Neuronal stem cell (in vitro differentiated cells): ENCODE measurements around the gene CASD1.

Source experiments
- DNase-seq: peaks from one replicate; pipeline ENCODE4 v3.0.0-alpha.2; 2013; ENCODE audit warnings: low spot score
- H2AFZ ChIP-seq: one replicate; pipeline ENCODE4 v1.6.1; 2013; ENCODE audit warnings: mild to moderate bottlenecking, low read length, inconsistent platforms
- H2AK5ac ChIP-seq: 2 replicates; pipeline ENCODE4 v1.6.1; 2013; ENCODE audit warnings: low read depth, mild to moderate bottlenecking, inconsistent platforms, low read length, moderate library complexity, mixed read lengths
- H2BK120ac ChIP-seq: 2 replicates; pipeline ENCODE4 v1.6.1; 2013; ENCODE audit warnings: low read depth, mild to moderate bottlenecking, inconsistent platforms, low read length, moderate library complexity, mixed read lengths
- H2BK12ac ChIP-seq: one replicate; pipeline ENCODE4 v1.6.1; 2013; ENCODE audit warnings: low read length, inconsistent platforms
- H2BK15ac ChIP-seq: 2 replicates; pipeline ENCODE4 v1.6.1; 2013; ENCODE audit warnings: mild to moderate bottlenecking, low read length, inconsistent platforms, mixed read lengths
- H2BK5ac ChIP-seq: one replicate; pipeline ENCODE4 v1.6.1; 2013; ENCODE audit warnings: inconsistent platforms, mild to moderate bottlenecking, low read length, moderate library complexity
- H3K14ac ChIP-seq: one replicate; pipeline ENCODE4 v1.6.1; 2013; ENCODE audit warnings: low read length, inconsistent platforms
- H3K18ac ChIP-seq: 2 replicates; pipeline ENCODE4 v1.6.1; 2013; ENCODE audit warnings: low read length, inconsistent platforms
- H3K23ac ChIP-seq: 2 replicates; pipeline ENCODE4 v1.6.1; 2013; ENCODE audit warnings: low read depth, mild to moderate bottlenecking, mixed read lengths, low read length, inconsistent platforms; ENCODE audit not compliant: poor library complexity
- H3K27ac ChIP-seq: replicated peaks from 3 replicates; pipeline ENCODE4 v1.5.1; 2013; ENCODE audit warnings: low read length, inconsistent platforms
- H3K27me3 ChIP-seq, 3 experiments: 2 replicates each; pipeline ENCODE4 v1.6.1; 2013; ENCODE audit warnings: low read length in 3 of 3, mild to moderate bottlenecking in 2 of 3, inconsistent platforms in 1 of 3, low read depth in 1 of 3, mixed read lengths in 1 of 3, moderate library complexity in 1 of 3; ENCODE audit not compliant: control insufficient read depth in 3 of 3, insufficient read depth in 3 of 3
- H3K36me3 ChIP-seq, 2 donors: replicated peaks in 1 of 2; 2 replicates each; pipeline ENCODE4 v1.6.1; 2013; ENCODE audit warnings: low read length in 2 of 2; ENCODE audit not compliant: control insufficient read depth in 2 of 2, insufficient read depth in 2 of 2
- H3K4ac ChIP-seq: 2 replicates; pipeline ENCODE4 v1.6.1; 2013; ENCODE audit warnings: inconsistent platforms, mild to moderate bottlenecking, low read length, moderate library complexity
- H3K4me1 ChIP-seq, 2 donors: 1 replicate in 1 of 2; 2 replicates in 1 of 2; pipeline ENCODE4 v1.6.1; 2013; ENCODE audit warnings: low read length in 2 of 2, low read depth in 1 of 2; ENCODE audit not compliant: control insufficient read depth in 2 of 2, insufficient read depth in 1 of 2
- H3K4me2 ChIP-seq: one replicate; pipeline ENCODE4 v1.6.1; 2013; ENCODE audit warnings: mild to moderate bottlenecking, low read length, inconsistent platforms; ENCODE audit not compliant: insufficient read depth, poor library complexity, severe bottlenecking
- H3K4me3 ChIP-seq, 2 donors: 2 replicates each; pipeline ENCODE4 v1.5.1; 2013; ENCODE audit warnings: low read length in 2 of 2, mild to moderate bottlenecking in 2 of 2, inconsistent platforms in 1 of 2, moderate library complexity in 1 of 2
- H3K79me1 ChIP-seq: one replicate; pipeline ENCODE4 v1.6.1; 2013; ENCODE audit warnings: low read depth, mild to moderate bottlenecking, inconsistent platforms, low read length, moderate library complexity
- H3K9ac ChIP-seq: one replicate; pipeline ENCODE4 v1.6.1; 2013; ENCODE audit warnings: mild to moderate bottlenecking, low read depth, low read length, inconsistent platforms; ENCODE audit not compliant: poor library complexity
- H3K9me3 ChIP-seq, 2 donors: replicated peaks in 1 of 2; 2 replicates each; pipeline versions ENCODE3 to v1.6.1; 2013; ENCODE audit warnings: low read length in 2 of 2, mild to moderate bottlenecking in 2 of 2, inconsistent platforms in 1 of 2, low read depth in 1 of 2, mixed read lengths in 1 of 2, moderate library complexity in 1 of 2; ENCODE audit not compliant: control insufficient read depth in 2 of 2, insufficient read depth in 1 of 2
- H4K8ac ChIP-seq: one replicate; pipeline ENCODE4 v1.6.1; 2013; ENCODE audit warnings: low read depth, mild to moderate bottlenecking, inconsistent platforms, low read length, moderate library complexity
- H4K91ac ChIP-seq: one replicate; pipeline ENCODE4 v1.6.1; 2013; ENCODE audit warnings: low read length, low read depth, mild to moderate bottlenecking, inconsistent platforms; ENCODE audit not compliant: poor library complexity
- WGBS, 2 donors: extraction: QIAGEN DNeasy Blood & Tissue Kit; methylation state at CpG; one replicate each; pipeline ENCODE4 v1.1.7; 2013; ENCODE audit warnings: missing lambda C conversion rate in 2 of 2, mixed read lengths in 1 of 2; ENCODE audit not compliant: insufficient read length in 2 of 2, insufficient replicate concordance in 1 of 2; ENCODE audit errors: extremely low coverage in 2 of 2; 5-methylcytosine and 5-hydroxymethylcytosine counted together

CASD1 gene

GRCh38 chr7:94567396-94567795 lies 57.8 kb downstream of the CASD1 start:
- Histone ChIP-seq H2AK5ac (no peak overlapping the region), H2BK12ac (no peak overlapping the region), H4K8ac (no peak overlapping the region), H3K27me3 (no peaks in the 10 kb centered on the region), H2BK5ac (no peak overlapping the region), H3K36me3 (no peaks in the 10 kb centered on the region), H3K4ac (no peak overlapping the region), H2BK15ac (no peak overlapping the region), H3K9me3 (peaks cover 0 to 7% of the 10 kb centered on the region in 2 donors), H4K91ac (no peak overlapping the region), H3K9ac (no peak overlapping the region), H2AFZ (no peak overlapping the region), H3K4me1 (no peaks in the 10 kb centered on the region), H3K79me1 (no peaks in the 10 kb centered on the region), H2BK120ac (no peak overlapping the region), H3K18ac (no peak overlapping the region), H3K4me3 (no peak overlapping the region), H3K27ac (no peak overlapping the region), H3K4me2 (no peak overlapping the region), H3K14ac (no peak overlapping the region), H3K23ac (no peak overlapping the region)
- DNase-seq, result no peak

GRCh38 chr7:94571816-94572215 lies 62.2 kb downstream of the CASD1 start:
- no peak overlapping the region for H3K23ac ChIP-seq
- H4K8ac ChIP-seq, result no peak overlapping the region
- H2AFZ ChIP-seq, result no peak overlapping the region
- H3K4me1 ChIP-seq, result no peaks in the 10 kb centered on the region
- H3K79me1 ChIP-seq, result no peaks in the 10 kb centered on the region
- H3K14ac ChIP-seq, result no peak overlapping the region
- H3K4ac ChIP-seq, result no peak overlapping the region
- H3K18ac ChIP-seq, result no peak overlapping the region
- no peak overlapping the region for H4K91ac ChIP-seq
- H3K4me3 ChIP-seq, result no peak overlapping the region
- H2BK5ac ChIP-seq, result no peak overlapping the region
- H3K9ac ChIP-seq, result no peak overlapping the region
- DNase-seq, result no peak
- no peak overlapping the region for H2AK5ac ChIP-seq
- H3K27me3 ChIP-seq, result no peaks in the 10 kb centered on the region
- H2BK120ac ChIP-seq, result no peak overlapping the region
- no peak overlapping the region for H3K4me2 ChIP-seq
- peaks cover 3 to 26% of the 10 kb centered on the region in 2 donors for H3K9me3 ChIP-seq
- H2BK12ac ChIP-seq, result no peak overlapping the region
- H3K36me3 ChIP-seq, result no peaks in the 10 kb centered on the region
- no peak overlapping the region for H2BK15ac ChIP-seq
- H3K27ac ChIP-seq, result no peak overlapping the region

- DNase-seq, result no peak
- Histone ChIP-seq H3K27me3 (no peaks in the 10 kb centered on the region), H4K8ac (no peak overlapping the region), H3K4me2 (no peak overlapping the region), H2AFZ (no peak overlapping the region), H2BK12ac (no peak overlapping the region), H3K36me3 (no peaks in the 10 kb centered on the region), H2AK5ac (no peak overlapping the region), H4K91ac (no peak overlapping the region), H3K14ac (no peak overlapping the region), H3K9me3 (peaks cover 3 to 26% of the 10 kb centered on the region in 2 donors), H3K4ac (no peak overlapping the region), H2BK5ac (no peak overlapping the region), H3K4me1 (no peaks in the 10 kb centered on the region), H3K4me3 (no peak overlapping the region), H2BK120ac (no peak overlapping the region), H3K27ac (no peak overlapping the region), H3K23ac (no peak overlapping the region), H2BK15ac (no peak overlapping the region), H3K18ac (no peak overlapping the region), H3K9ac (no peak overlapping the region), H3K79me1 (no peaks in the 10 kb centered on the region)
- WGBS, 2 donors, result no CpG with 5 or more reads among the region's 2 CpGs
Observed at GRCh38 chr7:94575646-94576045, 66.0 kb downstream of the CASD1 start.

- no peak overlapping the region for H3K4me3 ChIP-seq
- WGBS, 2 donors, result no CpG with 5 or more reads among the region's 2 CpGs
- no peak overlapping the region for H3K27ac ChIP-seq
- H3K36me3 ChIP-seq, result no peaks in the 10 kb centered on the region
- H4K91ac ChIP-seq, result no peak overlapping the region
- no peak overlapping the region for H3K18ac ChIP-seq
- no peak for DNase-seq
- H3K9ac ChIP-seq, result no peak overlapping the region
- H3K23ac ChIP-seq, result no peak overlapping the region
- no peak overlapping the region for H2BK5ac ChIP-seq
- no peak overlapping the region for H2AFZ ChIP-seq
- no peak overlapping the region for H3K4ac ChIP-seq
- no peaks in the 10 kb centered on the region for H3K27me3 ChIP-seq
- no peak overlapping the region for H3K4me2 ChIP-seq
- no peak overlapping the region for H2AK5ac ChIP-seq
- no peaks in the 10 kb centered on the region for H3K4me1 ChIP-seq
- no peak overlapping the region for H2BK12ac ChIP-seq
- H2BK15ac ChIP-seq, result no peak overlapping the region
- H2BK120ac ChIP-seq, result no peak overlapping the region
- no peak overlapping the region for H3K14ac ChIP-seq
- H3K79me1 ChIP-seq, result no peaks in the 10 kb centered on the region
- H4K8ac ChIP-seq, result no peak overlapping the region
- peaks cover 3 to 22% of the 10 kb centered on the region in 2 donors for H3K9me3 ChIP-seq
Observed at GRCh38 chr7:94576316-94576715, 66.7 kb downstream of the CASD1 start.
